Measurements from ENCODE around the gene USP34. TPM values are rescaled to one million over a fixed set of nuclear protein-coding genes. Genes with fewer than 3 reads are reported as not detected.

USP34 gene
- total and polyA plus RNA-seq, 2 of the 8 experiments (the other 6 are each of a cell fraction or from before 2014, with no cell fraction given): 56.7 to 91.7 TPM

DNA sequence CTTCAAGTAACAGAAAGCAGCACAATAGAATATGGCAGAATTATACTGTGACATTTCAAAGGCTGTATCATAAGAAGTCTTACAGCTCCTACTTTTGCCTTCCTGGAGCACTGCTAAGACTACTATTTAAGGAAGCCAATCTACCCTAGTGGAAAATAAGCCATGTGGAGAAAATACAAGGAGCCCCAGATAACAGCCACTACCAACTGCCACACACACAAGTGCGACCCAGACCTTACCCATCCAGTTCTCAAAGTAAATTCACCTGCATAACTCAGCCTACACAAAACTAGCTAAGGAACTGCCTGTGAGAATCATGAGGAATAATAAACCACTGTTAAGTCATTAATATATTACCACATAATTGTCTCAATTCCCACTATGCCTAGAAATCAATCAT lies 66.4 kb downstream of the USP34 start:
- POLR2A ChIA-PET (ENCODE audit: partially characterized antibody): no interaction called here
- WGBS, 2 experiments (ENCODE audit: extremely low coverage in 1 of 2, insufficient coverage in 1 of 2, insufficient read length in 1 of 2, insufficient replicate concordance in 2 of 2, low coverage in 1 of 2, low lambda C conversion rate in 2 of 2, missing lambda C conversion rate in 1 of 2): 100% methylated on average over 1 of the region's 1 CpG; no CpG with 5 or more reads in 1 of the 2 experiments

More for the DNA sequence above, 66.4 kb downstream of the USP34 start:
- Histone ChIP-seq H2BK15ac (ENCODE audit: low read length) (no peak overlapping the region), H3K4me1 (replicated peaks in 1 of 4; ENCODE audit: control insufficient read depth in 3 of 4, insufficient read depth in 4 of 4, low read length in 3 of 4) (no peaks in the 10 kb centered on the region), H4K20me1 (replicated peaks in 1 of 2; ENCODE audit: control insufficient read depth in 1 of 2, insufficient read depth in 2 of 2, low read length in 2 of 2) (no peaks in the 10 kb centered on the region), H3K18ac (ENCODE audit: extremely low read depth, low read length) (no peak overlapping the region), H2BK20ac (ENCODE audit: low read length) (no peak overlapping the region), H2BK120ac (replicated peaks; ENCODE audit: low read depth, low read length) (no peak overlapping the region), H3K36me3 (ENCODE audit: control insufficient read depth in 2 of 4, insufficient read depth in 4 of 4, low read length in 3 of 4) (peaks cover 0 to 21% (median 3%) of the 10 kb centered on the region in 4 experiments; a peak in 4 of 8 replicates), H3K56ac (replicated peaks; ENCODE audit: insufficient read length, low read depth, low read length) (no peak overlapping the region), H3K9ac (replicated peaks in 1 of 4; ENCODE audit: extremely low read depth in 1 of 4, low read depth in 3 of 4, low read length in 3 of 4) (no peak overlapping the region), H4K91ac (replicated peaks; ENCODE audit: insufficient read length, low read length) (no peak overlapping the region), H2AFZ (ENCODE audit: low read length) (no peak overlapping the region), H2BK12ac (ENCODE audit: low read depth, low read length) (no peak overlapping the region), H3K27me3 (replicated peaks in 1 of 4; ENCODE audit: control insufficient read depth in 3 of 4, extremely low read depth in 1 of 4, insufficient read depth in 3 of 4, low read length in 3 of 4) (no peaks in the 10 kb centered on the region), H3K23ac (ENCODE audit: insufficient read length) (no peak overlapping the region), H2AK5ac (ENCODE audit: low read depth, low read length) (no peak overlapping the region), H3K23me2 (ENCODE audit: low read depth, low read length) (no peaks in the 10 kb centered on the region), H3K14ac (ENCODE audit: insufficient read length) (no peak overlapping the region), H3K9me3 (ENCODE audit: insufficient read depth in 2 of 2, low read depth in 1 of 2, low read length in 1 of 2) (no peaks in the 10 kb centered on the region; a peak in 1 of 4 replicates), H3K4ac (replicated peaks; ENCODE audit: insufficient read length, low read depth, low read length) (no peak overlapping the region), H4K5ac (ENCODE audit: insufficient read length, low read depth, low read length) (no peak overlapping the region), H3K27ac (ENCODE audit: low read depth, low read length) (no peak overlapping the region), H2BK5ac (ENCODE audit: low read depth, low read length) (no peak overlapping the region), H3K79me1 (ENCODE audit: low read depth, low read length) (no peaks in the 10 kb centered on the region; the same call in none of the 2 replicates), H3K4me3 (ENCODE audit: extremely low read depth in 1 of 4, insufficient read depth in 2 of 4, low read depth in 3 of 4, low read length in 4 of 4) (no peak overlapping the region), H3K79me2 (ENCODE audit: control insufficient read depth in 1 of 2, insufficient read depth in 2 of 2, low read length in 2 of 2) (peaks cover 0 to 11% of the 10 kb centered on the region in 2 experiments; a peak in 2 of 4 replicates), H4K8ac (ENCODE audit: extremely low read depth, insufficient read depth, low read length) (no peak overlapping the region), H3K4me2 (ENCODE audit: insufficient read depth in 1 of 2, low read depth in 2 of 2, low read length in 2 of 2) (no peak overlapping the region)
- DNase-seq (ENCODE audit: low read depth in 1 of 2, low spot score in 2 of 2): no peak
- CTCF ChIA-PET (ENCODE audit: partially characterized antibody): interaction anchor here (0.9 to 1.3 kb wide), 3 partner anchors 11 to 22 kb away, joined by 4 to 5 read pairs (median 5); no protein-coding TSS in a partner anchor
- TF ChIP-seq KDM5A (IDR thresholded peaks at IDR 0.05; ENCODE audit: low read length) (no peak), SRF (IDR thresholded peaks at IDR 0.05; ENCODE audit: low read depth, low read length) (no peak), SAP30 (IDR thresholded peaks at IDR 0.05; ENCODE audit: insufficient read depth, insufficient replicate concordance, low read length) (no peak), CTBP2 (IDR thresholded peaks at IDR 0.05; ENCODE audit: borderline replicate concordance, insufficient read depth, insufficient read length, low read length) (no peak), MAFK (IDR thresholded peaks at IDR 0.05; ENCODE audit: low read depth, low read length) (no peak), RBBP5 (IDR thresholded peaks at IDR 0.05; ENCODE audit: borderline replicate concordance, low read depth, low read length) (no peak), KDM4A (IDR thresholded peaks at IDR 0.05; ENCODE audit: low read depth, low read length, severe bottlenecking) (no peak)
- FAIRE-seq: no peak

Measured in H1 (cell line).